Psoas muscle (tissue), 8 donors: ENCODE measurements around the gene SFXN3. TPM values are rescaled to one million over a fixed set of nuclear protein-coding genes. Genes with fewer than 3 reads are reported as not detected.
A peak's percentile ranks its signal among the peaks of the same experiment; 100 is the strongest.

ENCODE experiments used
- ATAC-seq, 4 donors: fragments of 200-7000 bp; cut with Tn5 transposase; one replicate each; pipeline ENCODE4 v1.9.1; 2020; ENCODE audit warnings: moderate library complexity in 3 of 4, mild to moderate bottlenecking in 2 of 4
- DNase-seq, 2 donors: peaks; one replicate each; pipeline ENCODE4 v3.0.0-alpha.2; 2020
- H3K27ac ChIP-seq: fragments of 200-600 bp; one replicate; pipeline ENCODE4 v1.8.0; 2022
- H3K27me3 ChIP-seq, 3 donors: fragments of 200-600 bp in 1 of 3; one replicate each; pipeline versions ENCODE4 v1.6.1 to v1.8.0; 2013 to 2022; ENCODE audit warnings: low read length in 2 of 3, mild to moderate bottlenecking in 2 of 3, moderate library complexity in 1 of 3; ENCODE audit not compliant: insufficient read depth in 3 of 3
- H3K36me3 ChIP-seq, 2 donors: fragments of 200-600 bp in 1 of 2; one replicate each; pipeline versions ENCODE4 v1.6.1 to v1.8.0; 2013 to 2022; ENCODE audit warnings: low read depth in 1 of 2, mild to moderate bottlenecking in 1 of 2, moderate library complexity in 1 of 2; ENCODE audit not compliant: insufficient read depth in 1 of 2
- H3K4me1 ChIP-seq: fragments of 200-600 bp; one replicate; pipeline ENCODE4 v1.8.0; 2022
- H3K4me3 ChIP-seq: fragments of 200-600 bp; one replicate; pipeline ENCODE4 v1.8.0; 2022; ENCODE audit warnings: mild to moderate bottlenecking
- H3K9me3 ChIP-seq: fragments of 200-600 bp; one replicate; pipeline ENCODE4 v1.8.0; 2022
- CTCF ChIP-seq: fragments of 200-600 bp; IDR thresholded peaks from one replicate; pipeline ENCODE4 v1.8.0; 2022; ENCODE audit warnings: antibody characterized with exemption
- WGBS, 3 donors: extraction: QIAGEN DNeasy Blood & Tissue Kit; methylation state at CpG; one replicate each; pipeline versions ENCODE4 v1.1.6 to v1.1.7; 2013; 5-methylcytosine and 5-hydroxymethylcytosine counted together
- intact Hi-C, 2 donors: fragments of 100-400 bp; cut with DNase I; formaldehyde crosslinking; loops; one replicate each; pipeline versions ENCODE4 v1.11.0 to v1.14.2; 2022
- long read RNA-seq, 2 donors: library from polyadenylated mRNA; unstranded; transcript quantifications; one replicate each; pipeline ENCODE4 v2.0.0, GENCODE V29; 2021
- polyA plus RNA-seq, 3 donors: library from polyadenylated mRNA; stranded (reverse); fragments of 200-250 nt; gene quantifications; one replicate each; pipeline ENCODE4 v1.2.3, GENCODE V29; 2013
- total RNA-seq, 4 donors: library from RNA; stranded (reverse); fragmentation: NEBNext Ultra II Directional in 2 of 4; extraction: Animal tissue kit (Norgen Biotek cat#: 25700) in 2 of 4; gene quantifications; one replicate each; pipeline versions ENCODE4 v1.2.1 to v1.2.4, GENCODE V29; 2021 to 2023
- donor health status: healthy with polysubstance abuse.
- donor health status: DM: no; HTN: no; CAD: no; lungs with moderate emphysema.
- donor health status: Bipolar disorder and iron deficiency.
- donor health status: healthy.
- donor health status: DM: yes; HTN: yes; CAD: no.
- donor health status: DM: no; HTN: no; CAD: no.
- donor health status: DM: no; HTN: no; CAD: no.
- donor health status: DM: yes; HTN: yes; CAD: no.

SFXN3 gene
- 1 to 10 TPM; 4.4 to 7.0 (median 4.9) TPM for total RNA-seq
- 1 to 10 TPM; 3.2 to 6.1 (median 4.9) TPM for polyA plus RNA-seq
- long read RNA-seq, donor 1 = 0 reads
- long read RNA-seq, donor 2, partial matches to known transcripts = 3 of 7 reads
- long read RNA-seq, donor 2, other reads (novel, unspliced or antisense) = 4 of 7 reads

GRCh38 chr10:101031128-101031795 is at the start of gene SFXN3, which contains the start of gene PDZD7:
TSS of gene SFXN3 (plus strand) at chr10:101031234. CDS start at chr10:101034695, 3,461 bp downstream.
TSS of gene PDZD7 (minus strand) at chr10:101031129. CDS start at chr10:101030219, 910 bp downstream.
- 0 to 1% (median 0%) methylated on average over 36 to 38 of the region's 38 CpGs for WGBS, 3 donors
- ATAC-seq (peak; percentile 93 to 96 (median 94)), DNase-seq (peak; percentile 98)
- Histone ChIP-seq H3K9me3 (no peaks in the 10 kb centered on the region), H3K4me1 (peaks cover 16% of the 10 kb centered on the region), H3K4me3 (peak within 1 kb of the TSS; percentile 84), H3K27me3 (no peaks in the 10 kb centered on the region), H3K36me3 (peaks cover 0 to 18% of the 10 kb centered on the region in 2 donors), H3K27ac (peak within 1 kb of the TSS; percentile 88)
- no peak for TF ChIP-seq CTCF
- intact Hi-C loops = no loop called here

- intact Hi-C loops = no loop called here
- Histone ChIP-seq H3K9me3 (no peaks in the 10 kb centered on the region), H3K27me3 (no peaks in the 10 kb centered on the region), H3K36me3 (peaks cover 0 to 77% of the 10 kb centered on the region in 2 donors), H3K4me1 (peaks cover 11% of the 10 kb centered on the region), H3K27ac (no peak overlapping the region), H3K4me3 (no peak overlapping the region)
- ATAC-seq (no peak), DNase-seq (peak in 1 of 2 donors; percentile 42)
- 78 to 84% (median 80%) methylated on average over 24 of the region's 24 CpGs for WGBS, 3 donors
- no peak for TF ChIP-seq CTCF
These were observed 47.9 kb upstream of the SFXN3 start for GRCh38 chr10:100982916-100983830.

GRCh38 chr10:100983868-100984671 is 47.0 kb upstream of the SFXN3 start:
- peaks cover 0 to 74% of the 10 kb centered on the region in 2 donors for H3K36me3 ChIP-seq
- no peak overlapping the region for H3K27ac ChIP-seq
- intact Hi-C loops = no loop called here
- DNase-seq = peak in 1 of 2 donors; percentile 28
- WGBS, 3 donors = 68 to 81% (median 80%) methylated on average over 13 of the region's 13 CpGs
- no peak for TF ChIP-seq CTCF
- no peaks in the 10 kb centered on the region for H3K9me3 ChIP-seq
- no peak overlapping the region for H3K4me3 ChIP-seq
- ATAC-seq = no peak
- peaks cover 20% of the 10 kb centered on the region for H3K4me1 ChIP-seq
- no peaks in the 10 kb centered on the region for H3K27me3 ChIP-seq

- WGBS, 3 donors = 61 to 79% (median 62%) methylated on average over 2 of the region's 2 CpGs
- peak in 1 of 2 donors; percentile 31 for DNase-seq
- ATAC-seq = no peak
- Histone ChIP-seq H3K27me3 (no peaks in the 10 kb centered on the region), H3K4me3 (no peak overlapping the region), H3K27ac (no peak overlapping the region), H3K9me3 (no peaks in the 10 kb centered on the region), H3K36me3 (peaks cover 0 to 74% of the 10 kb centered on the region in 2 donors), H3K4me1 (peaks cover 24% of the 10 kb centered on the region)
- intact Hi-C loops = no loop called here
- no peak for TF ChIP-seq CTCF
These were observed 46.3 kb upstream of the SFXN3 start for GRCh38 chr10:100984672-100985177.
